HepG2 (cell line): Measurements from ENCODE around the gene DNAJC2. TPM values are rescaled to one million over a fixed set of nuclear protein-coding genes. Genes with fewer than 3 reads are reported as not detected.

Experiments used
- IRX3 ChIP-seq: sonication (generic); formaldehyde crosslinking; IDR thresholded peaks from 2 replicates; pipeline ENCODE4 v1.8.1; 2023; ENCODE audit warnings: mild to moderate bottlenecking, low read depth, missing genetic modification reagents, borderline replicate concordance
- KAT8 ChIP-seq: IDR thresholded peaks from 2 replicates; pipeline ENCODE4 v1.6.1; 2016; ENCODE audit warnings: missing genetic modification reagents, missing compliant biosample characterization
- MEIS2 ChIP-seq: sonication (generic); formaldehyde crosslinking; IDR thresholded peaks from 2 replicates; pipeline ENCODE4 v1.9.0; 2021; ENCODE audit warnings: mild to moderate bottlenecking, missing genetic modification reagents
- PATZ1 ChIP-seq: sonication (generic); formaldehyde crosslinking; IDR thresholded peaks from 2 replicates; pipeline ENCODE4 v1.4.0; 2020; ENCODE audit warnings: missing genetic modification reagents
- SETDB1 ChIP-seq: sonication (generic); formaldehyde crosslinking; IDR thresholded peaks from 2 replicates; pipeline ENCODE4 v1.5.1; 2020; ENCODE audit warnings: missing genetic modification reagents, mild to moderate bottlenecking, borderline replicate concordance
- SNAPC2 ChIP-seq: sonication (generic); formaldehyde crosslinking; IDR thresholded peaks from 2 replicates; pipeline ENCODE4 v1.8.1; 2022; ENCODE audit warnings: mild to moderate bottlenecking, missing genetic modification reagents
- SOX5 ChIP-seq: IDR thresholded peaks from 2 replicates; pipeline ENCODE4 v1.6.1; 2016; ENCODE audit warnings: borderline replicate concordance
- SP2 ChIP-seq: sonication (generic); formaldehyde crosslinking; IDR thresholded peaks from 2 replicates; pipeline ENCODE4 v1.5.1; 2020; ENCODE audit warnings: mild to moderate bottlenecking, missing genetic modification reagents
- XBP1 ChIP-seq: sonication (generic); formaldehyde crosslinking; IDR thresholded peaks from 2 replicates; pipeline ENCODE4 v1.5.0; 2020; ENCODE audit warnings: missing genetic modification reagents
- ZNF44 ChIP-seq: sonication (generic); formaldehyde crosslinking; IDR thresholded peaks from 2 replicates; pipeline ENCODE4 v1.5.1; 2020; ENCODE audit warnings: mild to moderate bottlenecking, missing genetic modification reagents
- ZNF572 ChIP-seq: sonication (generic); formaldehyde crosslinking; IDR thresholded peaks from 2 replicates; pipeline ENCODE4 v1.5.1; 2020; ENCODE audit warnings: mild to moderate bottlenecking, missing genetic modification reagents
- ZNF660 ChIP-seq: sonication (generic); formaldehyde crosslinking; IDR thresholded peaks from 2 replicates; pipeline ENCODE4 v1.5.1; 2020; ENCODE audit warnings: mild to moderate bottlenecking, low read depth, missing genetic modification reagents, borderline replicate concordance
- ZNF678 ChIP-seq: sonication (generic); formaldehyde crosslinking; IDR thresholded peaks from 2 replicates; pipeline ENCODE4 v1.4.0; 2020; ENCODE audit warnings: mild to moderate bottlenecking, missing genetic modification reagents
- polyA plus RNA-seq, 8 experiments: library from polyadenylated mRNA; depleted of rRNA in 3 of 8; stranded (reverse) in 7 of 8; unstranded in 1 of 8; fragments of >200 nt; fragmentation: Illumina TruSeq in 4 of 8; extraction: Trizol in 4 of 8; gene quantifications; 2 replicates each; pipeline versions ENCODE4 v1.2.1 to v1.2.3, GENCODE V29; 2011 to 2016; ENCODE audit warnings: low read depth in 4 of 8, missing spikeins in 1 of 8, mixed read lengths in 1 of 8; ENCODE audit not compliant: insufficient read depth in 1 of 8
- total RNA-seq, 5 experiments: library from RNA; depleted of rRNA; stranded (reverse); fragments of >200 nt; fragmentation: Illumina TruSeq; extraction: Trizol; gene quantifications; 2 replicates each; pipeline ENCODE4 v1.2.3, GENCODE V29; 2016; ENCODE audit warnings: low read depth in 1 of 5
- TF ChIP-seq, protein P1 (sequence below): sonication (generic); formaldehyde crosslinking; IDR thresholded peaks from 2 replicates; pipeline ENCODE4 v1.4.0; 2020; ENCODE audit warnings: missing genetic modification reagents, borderline replicate concordance
- TF ChIP-seq, protein P2 (sequence below): sonication (generic); formaldehyde crosslinking; IDR thresholded peaks from 2 replicates; pipeline ENCODE4 v1.5.1; 2020; ENCODE audit warnings: missing genetic modification reagents, mild to moderate bottlenecking, borderline replicate concordance
- TF ChIP-seq, protein P3 (sequence below): sonication (generic); formaldehyde crosslinking; IDR thresholded peaks from 2 replicates; pipeline ENCODE4 v1.4.0; 2020; ENCODE audit warnings: missing genetic modification reagents, borderline replicate concordance

The DNAJC2 gene
- total and polyA plus RNA-seq, 2 of the 13 experiments (the other 11 are each of a cell fraction or from before 2014, with no cell fraction given), result 19.6 to 42.0 TPM

DNA sequence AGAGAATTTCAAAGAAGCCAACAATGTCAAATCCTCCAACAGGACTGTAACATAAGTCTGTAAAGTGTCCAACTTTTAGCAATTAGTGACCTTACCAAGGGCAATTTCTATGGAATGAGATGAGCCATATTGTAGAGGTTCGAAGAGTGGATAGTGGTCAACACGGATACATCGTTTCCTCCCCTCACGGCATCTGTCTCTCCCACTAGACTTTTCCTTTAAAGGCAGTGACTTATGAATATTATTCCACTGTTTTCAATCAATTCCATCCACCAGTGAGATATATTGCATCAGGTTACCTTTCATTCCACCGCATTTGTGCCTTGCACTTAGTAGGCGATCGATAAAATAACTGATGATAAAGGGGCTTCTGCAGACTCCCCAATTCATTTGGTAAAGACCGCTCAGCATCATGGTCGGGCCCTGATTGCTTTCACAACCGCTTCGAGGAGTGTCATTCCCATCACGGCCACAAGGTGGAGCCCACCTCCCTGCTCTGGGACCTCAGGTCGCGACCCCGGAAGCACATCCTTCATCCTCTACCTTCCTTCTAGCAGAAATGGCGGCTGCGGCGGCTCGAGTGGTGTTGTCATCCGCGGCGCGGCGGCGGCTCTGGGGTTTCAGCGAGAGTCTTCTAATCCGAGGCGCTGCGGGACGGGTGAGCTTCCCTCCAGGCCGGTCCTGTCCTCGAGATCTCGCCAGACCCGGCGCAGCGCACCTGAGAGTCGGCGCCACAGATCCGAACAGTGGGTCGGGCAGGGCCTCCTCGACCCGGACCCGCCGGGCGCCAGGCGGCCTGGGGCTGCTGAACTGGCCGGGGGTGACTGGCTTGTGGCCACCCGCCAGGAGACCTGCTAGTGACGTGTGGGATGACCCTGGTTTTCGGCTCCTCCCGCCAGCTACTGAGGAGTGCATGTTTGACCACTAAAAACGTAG, 47.4 kb downstream of the DNAJC2 start, which contains the start of gene PMPCB (continued):
- TF ChIP-seq, protein P1, sequence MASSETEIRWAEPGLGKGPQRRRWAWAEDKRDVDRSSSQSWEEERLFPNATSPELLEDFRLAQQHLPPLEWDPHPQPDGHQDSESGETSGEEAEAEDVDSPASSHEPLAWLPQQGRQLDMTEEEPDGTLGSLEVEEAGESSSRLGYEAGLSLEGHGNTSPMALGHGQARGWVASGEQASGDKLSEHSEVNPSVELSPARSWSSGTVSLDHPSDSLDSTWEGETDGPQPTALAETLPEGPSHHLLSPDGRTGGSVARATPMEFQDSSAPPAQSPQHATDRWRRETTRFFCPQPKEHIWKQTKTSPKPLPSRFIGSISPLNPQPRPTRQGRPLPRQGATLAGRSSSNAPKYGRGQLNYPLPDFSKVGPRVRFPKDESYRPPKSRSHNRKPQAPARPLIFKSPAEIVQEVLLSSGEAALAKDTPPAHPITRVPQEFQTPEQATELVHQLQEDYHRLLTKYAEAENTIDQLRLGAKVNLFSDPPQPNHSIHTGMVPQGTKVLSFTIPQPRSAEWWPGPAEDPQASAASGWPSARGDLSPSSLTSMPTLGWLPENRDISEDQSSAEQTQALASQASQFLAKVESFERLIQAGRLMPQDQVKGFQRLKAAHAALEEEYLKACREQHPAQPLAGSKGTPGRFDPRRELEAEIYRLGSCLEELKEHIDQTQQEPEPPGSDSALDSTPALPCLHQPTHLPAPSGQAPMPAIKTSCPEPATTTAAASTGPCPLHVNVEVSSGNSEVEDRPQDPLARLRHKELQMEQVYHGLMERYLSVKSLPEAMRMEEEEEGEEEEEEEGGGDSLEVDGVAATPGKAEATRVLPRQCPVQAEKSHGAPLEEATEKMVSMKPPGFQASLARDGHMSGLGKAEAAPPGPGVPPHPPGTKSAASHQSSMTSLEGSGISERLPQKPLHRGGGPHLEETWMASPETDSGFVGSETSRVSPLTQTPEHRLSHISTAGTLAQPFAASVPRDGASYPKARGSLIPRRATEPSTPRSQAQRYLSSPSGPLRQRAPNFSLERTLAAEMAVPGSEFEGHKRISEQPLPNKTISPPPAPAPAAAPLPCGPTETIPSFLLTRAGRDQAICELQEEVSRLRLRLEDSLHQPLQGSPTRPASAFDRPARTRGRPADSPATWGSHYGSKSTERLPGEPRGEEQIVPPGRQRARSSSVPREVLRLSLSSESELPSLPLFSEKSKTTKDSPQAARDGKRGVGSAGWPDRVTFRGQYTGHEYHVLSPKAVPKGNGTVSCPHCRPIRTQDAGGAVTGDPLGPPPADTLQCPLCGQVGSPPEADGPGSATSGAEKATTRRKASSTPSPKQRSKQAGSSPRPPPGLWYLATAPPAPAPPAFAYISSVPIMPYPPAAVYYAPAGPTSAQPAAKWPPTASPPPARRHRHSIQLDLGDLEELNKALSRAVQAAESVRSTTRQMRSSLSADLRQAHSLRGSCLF, result no peak
- peak; percentile 62; the same call in 1 of the 2 replicates for TF ChIP-seq ZNF572 (CRISPR knock-in tag)
- TF ChIP-seq ZNF660 (CRISPR knock-in tag), result no peak
- TF ChIP-seq, protein P2, sequence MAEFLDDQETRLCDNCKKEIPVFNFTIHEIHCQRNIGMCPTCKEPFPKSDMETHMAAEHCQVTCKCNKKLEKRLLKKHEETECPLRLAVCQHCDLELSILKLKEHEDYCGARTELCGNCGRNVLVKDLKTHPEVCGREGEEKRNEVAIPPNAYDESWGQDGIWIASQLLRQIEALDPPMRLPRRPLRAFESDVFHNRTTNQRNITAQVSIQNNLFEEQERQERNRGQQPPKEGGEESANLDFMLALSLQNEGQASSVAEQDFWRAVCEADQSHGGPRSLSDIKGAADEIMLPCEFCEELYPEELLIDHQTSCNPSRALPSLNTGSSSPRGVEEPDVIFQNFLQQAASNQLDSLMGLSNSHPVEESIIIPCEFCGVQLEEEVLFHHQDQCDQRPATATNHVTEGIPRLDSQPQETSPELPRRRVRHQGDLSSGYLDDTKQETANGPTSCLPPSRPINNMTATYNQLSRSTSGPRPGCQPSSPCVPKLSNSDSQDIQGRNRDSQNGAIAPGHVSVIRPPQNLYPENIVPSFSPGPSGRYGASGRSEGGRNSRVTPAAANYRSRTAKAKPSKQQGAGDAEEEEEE (CRISPR knock-in tag), result no peak
- TF ChIP-seq PATZ1 (CRISPR knock-in tag), result peak; percentile 36
- 0 out of 2 replicates have a peak, but pooled peaks have one; percentile 45 for TF ChIP-seq SP2 (CRISPR knock-in tag)
- TF ChIP-seq ZNF44, result no peak; the same call in 1 of the 2 replicates
- TF ChIP-seq KAT8 (CRISPR knock-in tag), result peak; percentile 97
- no peak for TF ChIP-seq XBP1 (CRISPR knock-in tag)
- TF ChIP-seq MEIS2 (CRISPR knock-in tag), result peak; percentile 67; the same call in 1 of the 2 replicates
- peak; percentile 52; the same call in 1 of the 2 replicates for TF ChIP-seq ZNF678
- TF ChIP-seq SETDB1 (CRISPR knock-in tag), result no peak
- TF ChIP-seq SNAPC2, result no peak
- TF ChIP-seq, protein P3, sequence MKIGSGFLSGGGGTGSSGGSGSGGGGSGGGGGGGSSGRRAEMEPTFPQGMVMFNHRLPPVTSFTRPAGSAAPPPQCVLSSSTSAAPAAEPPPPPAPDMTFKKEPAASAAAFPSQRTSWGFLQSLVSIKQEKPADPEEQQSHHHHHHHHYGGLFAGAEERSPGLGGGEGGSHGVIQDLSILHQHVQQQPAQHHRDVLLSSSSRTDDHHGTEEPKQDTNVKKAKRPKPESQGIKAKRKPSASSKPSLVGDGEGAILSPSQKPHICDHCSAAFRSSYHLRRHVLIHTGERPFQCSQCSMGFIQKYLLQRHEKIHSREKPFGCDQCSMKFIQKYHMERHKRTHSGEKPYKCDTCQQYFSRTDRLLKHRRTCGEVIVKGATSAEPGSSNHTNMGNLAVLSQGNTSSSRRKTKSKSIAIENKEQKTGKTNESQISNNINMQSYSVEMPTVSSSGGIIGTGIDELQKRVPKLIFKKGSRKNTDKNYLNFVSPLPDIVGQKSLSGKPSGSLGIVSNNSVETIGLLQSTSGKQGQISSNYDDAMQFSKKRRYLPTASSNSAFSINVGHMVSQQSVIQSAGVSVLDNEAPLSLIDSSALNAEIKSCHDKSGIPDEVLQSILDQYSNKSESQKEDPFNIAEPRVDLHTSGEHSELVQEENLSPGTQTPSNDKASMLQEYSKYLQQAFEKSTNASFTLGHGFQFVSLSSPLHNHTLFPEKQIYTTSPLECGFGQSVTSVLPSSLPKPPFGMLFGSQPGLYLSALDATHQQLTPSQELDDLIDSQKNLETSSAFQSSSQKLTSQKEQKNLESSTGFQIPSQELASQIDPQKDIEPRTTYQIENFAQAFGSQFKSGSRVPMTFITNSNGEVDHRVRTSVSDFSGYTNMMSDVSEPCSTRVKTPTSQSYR, result peak; percentile 46; the same call in 1 of the 2 replicates
- peak; percentile 64; the same call in 1 of the 2 replicates for TF ChIP-seq SOX5 (CRISPR knock-in tag)
- TF ChIP-seq IRX3 (CRISPR knock-in tag), result no peak
